ENCODE measurements around the gene CHSY1.

GRCh38 chr15:101293122-101293521, 41.3 kb upstream of the CHSY1 start:
- TF ChIP-seq CTCF (conservative IDR thresholded peaks at IDR 0.05; ENCODE audit: low read depth, low read length) (no peak), SMC3 (IDR thresholded peaks at IDR 0.05; ENCODE audit: low read depth, low read length) (no peak), POLR2A (IDR thresholded peaks at IDR 0.05; ENCODE audit: low read depth, low read length) (no peak), RAD21 (IDR thresholded peaks at IDR 0.05; ENCODE audit: low read length) (no peak), RCOR1 (IDR thresholded peaks at IDR 0.05; ENCODE audit: insufficient replicate concordance, low read length) (no peak), CEBPB (IDR thresholded peaks at IDR 0.05; ENCODE audit: low read depth, low read length) (no peak), USF2 (IDR thresholded peaks at IDR 0.05; ENCODE audit: low read depth, low read length) (no peak), ELK1 (IDR thresholded peaks at IDR 0.05; ENCODE audit: borderline replicate concordance, low read depth, low read length) (no peak), MAFK (IDR thresholded peaks at IDR 0.05; ENCODE audit: low read depth, low read length) (no peak), CHD1 (IDR thresholded peaks at IDR 0.05; ENCODE audit: low read depth, low read length) (no peak)
